Activated naive CD4-positive, alpha-beta T cell treated with anti-CD3 and anti-CD28 coated beads, Interleukin-2, amount 50 U/mL, for 24 hours (primary cell): ENCODE measurements around the gene ODC1.

Source experiments
- H3K27ac Mint-ChIP-seq: one replicate; pipeline ENCODE4 v1.8.0; 2021; ENCODE audit warnings: mild to moderate bottlenecking, mixed read lengths
- H3K27me3 Mint-ChIP-seq: one replicate; pipeline ENCODE4 v1.8.0; 2021; ENCODE audit warnings: mixed read lengths
- H3K36me3 Mint-ChIP-seq: one replicate; pipeline ENCODE4 v1.8.0; 2021; ENCODE audit warnings: mixed read lengths
- H3K4me1 Mint-ChIP-seq: one replicate; pipeline ENCODE4 v1.8.0; 2021; ENCODE audit warnings: mixed read lengths
- H3K4me3 Mint-ChIP-seq: one replicate; pipeline ENCODE4 v1.8.0; 2021; ENCODE audit warnings: mild to moderate bottlenecking, mixed read lengths
- H3K9me3 Mint-ChIP-seq: one replicate; pipeline ENCODE4 v1.8.0; 2021; ENCODE audit warnings: mixed read lengths

The ODC1 gene

DNA sequence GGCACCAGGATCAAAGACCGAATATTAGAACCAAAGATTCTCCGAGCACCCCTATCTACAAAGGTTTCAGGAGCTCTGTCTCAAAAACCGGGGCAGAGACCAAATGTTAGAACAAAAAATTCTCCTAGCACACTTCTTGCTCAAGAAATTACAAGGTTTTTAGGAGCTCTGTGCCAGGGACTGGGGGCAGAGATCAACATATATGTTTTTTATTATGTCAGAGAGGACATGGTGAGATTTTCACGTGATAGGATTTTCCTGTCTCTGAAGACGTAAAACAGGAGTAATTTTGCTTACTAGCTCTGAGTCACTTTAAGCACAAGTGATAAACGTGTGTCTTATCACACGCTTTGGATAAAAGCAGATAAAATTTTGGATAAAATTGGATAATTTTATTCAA lies 34.8 kb upstream of the ODC1 start:
- Mint-ChIP-seq H3K9me3 (no peaks in the 10 kb centered on the region), H3K4me3 (no peak overlapping the region), H3K27me3 (no peaks in the 10 kb centered on the region), H3K27ac (no peak overlapping the region), H3K4me1 (no peaks in the 10 kb centered on the region), H3K36me3 (no peaks in the 10 kb centered on the region)

DNA sequence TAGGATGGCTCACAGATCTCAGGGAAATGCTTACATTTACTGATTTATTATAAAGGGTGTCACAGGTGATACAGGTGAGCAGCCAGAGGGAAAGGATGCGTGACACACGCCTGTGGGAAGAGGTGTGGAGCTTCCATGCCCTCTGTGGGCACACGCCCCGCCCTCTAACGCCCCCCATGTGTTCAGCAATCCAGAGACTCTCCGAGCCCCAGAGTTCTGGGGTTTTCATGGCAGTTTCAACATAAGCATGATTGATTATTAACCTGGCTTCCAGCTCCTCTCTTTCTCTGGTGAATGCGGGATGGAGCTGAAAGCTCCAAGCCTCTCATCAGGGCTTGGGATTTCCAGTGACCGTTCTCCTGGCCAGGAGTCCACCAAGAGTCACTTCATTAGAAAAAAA lies 34.3 kb upstream of the ODC1 start:
- Mint-ChIP-seq H3K4me3 (no peak overlapping the region), H3K27ac (no peak overlapping the region), H3K36me3 (no peaks in the 10 kb centered on the region), H3K9me3 (no peaks in the 10 kb centered on the region), H3K4me1 (no peaks in the 10 kb centered on the region), H3K27me3 (no peaks in the 10 kb centered on the region)

DNA sequence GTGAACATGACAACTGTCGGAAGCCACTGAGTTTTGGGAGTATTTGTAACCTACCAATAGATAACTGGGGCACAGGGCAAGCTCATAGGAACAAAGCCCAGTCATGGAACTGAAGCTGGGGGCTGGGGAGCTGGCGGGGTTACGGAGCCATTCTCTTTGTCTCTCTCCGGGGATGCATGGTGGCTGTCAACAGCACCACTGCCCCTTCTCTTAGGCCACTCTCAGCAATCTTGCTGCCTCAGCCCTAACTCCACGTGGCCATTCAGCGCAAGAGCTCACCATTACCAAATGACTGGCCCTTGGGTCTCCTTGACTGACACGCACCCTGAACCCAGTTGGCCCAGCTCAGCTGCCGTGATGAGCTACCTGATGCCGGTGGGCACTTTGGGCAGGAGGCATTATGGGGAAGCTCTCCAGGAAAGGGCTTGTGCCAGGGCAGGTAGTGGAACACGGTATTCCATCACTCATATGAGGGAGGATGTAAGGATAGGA lies 33.6 kb upstream of the ODC1 start:
- Mint-ChIP-seq H3K4me1 (no peaks in the 10 kb centered on the region), H3K36me3 (no peaks in the 10 kb centered on the region), H3K4me3 (no peak overlapping the region), H3K9me3 (no peaks in the 10 kb centered on the region), H3K27me3 (no peaks in the 10 kb centered on the region), H3K27ac (no peak overlapping the region)

DNA sequence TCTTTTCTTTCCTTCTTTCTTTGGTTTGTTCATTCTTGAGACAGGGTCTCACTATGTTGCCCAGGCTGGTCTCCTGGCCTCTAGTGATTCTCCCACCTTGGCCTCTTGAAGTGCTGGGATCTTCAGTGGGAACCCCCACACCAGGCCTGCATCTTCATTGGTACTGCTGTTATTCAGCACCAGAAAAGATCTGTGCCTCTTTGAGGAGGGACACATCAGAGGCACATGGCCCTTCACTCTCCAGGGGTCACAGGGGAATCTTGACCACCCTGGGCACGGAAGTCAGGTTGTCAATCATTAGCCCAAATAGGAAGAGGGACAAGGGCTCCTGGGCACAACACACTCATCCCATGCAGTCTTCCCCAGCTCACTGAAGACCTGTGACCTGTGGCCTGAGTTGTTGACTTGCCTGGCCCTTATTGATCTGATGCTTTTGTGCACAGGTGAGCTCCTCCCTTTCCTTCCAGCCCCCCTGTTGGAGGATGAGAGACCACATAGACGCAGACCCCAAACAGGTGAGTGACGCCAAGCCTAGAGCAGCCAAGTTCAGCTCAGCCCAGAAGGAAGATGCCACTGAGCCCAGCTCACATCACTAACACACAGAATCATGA lies 33.0 kb upstream of the ODC1 start:
- Mint-ChIP-seq H3K4me1 (no peaks in the 10 kb centered on the region), H3K27ac (peak overlapping the region; percentile 43), H3K36me3 (no peaks in the 10 kb centered on the region), H3K27me3 (no peaks in the 10 kb centered on the region), H3K9me3 (no peaks in the 10 kb centered on the region), H3K4me3 (no peak overlapping the region)

DNA sequence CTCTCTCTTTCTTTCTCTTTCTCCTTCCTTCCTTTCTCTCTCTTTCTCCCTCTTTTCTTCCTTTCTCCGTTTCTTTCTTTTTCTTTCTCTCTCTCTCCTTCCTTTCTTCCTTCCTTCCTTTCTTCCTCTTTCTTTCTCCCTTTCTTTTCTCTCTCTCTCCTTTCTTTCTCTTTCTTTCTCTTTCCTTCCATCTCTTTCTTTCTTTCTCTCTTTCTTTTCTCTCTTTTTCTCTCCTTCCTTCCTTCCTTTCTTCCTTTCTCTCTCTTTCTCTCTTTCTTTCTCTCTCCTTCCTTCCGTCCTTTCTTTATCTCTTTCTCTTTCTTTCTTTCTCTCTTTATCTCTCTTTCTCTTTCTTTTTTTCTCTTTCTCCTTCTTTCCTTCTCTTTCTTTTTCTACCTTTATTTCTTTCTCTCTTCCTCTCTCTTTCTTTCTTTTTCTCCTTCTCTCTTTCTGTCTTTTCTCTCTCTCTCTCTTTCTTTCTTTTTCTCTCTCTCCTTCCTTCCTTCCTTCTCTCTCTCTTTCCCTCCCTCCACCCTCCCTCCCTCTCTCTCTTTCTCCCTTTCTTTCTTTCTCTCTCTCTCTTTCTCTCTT lies 32.3 kb upstream of the ODC1 start:
- Mint-ChIP-seq H3K9me3 (no peaks in the 10 kb centered on the region), H3K27me3 (no peaks in the 10 kb centered on the region), H3K4me3 (no peak overlapping the region), H3K27ac (peak overlapping the region; percentile 52), H3K4me1 (no peaks in the 10 kb centered on the region), H3K36me3 (no peaks in the 10 kb centered on the region)

DNA sequence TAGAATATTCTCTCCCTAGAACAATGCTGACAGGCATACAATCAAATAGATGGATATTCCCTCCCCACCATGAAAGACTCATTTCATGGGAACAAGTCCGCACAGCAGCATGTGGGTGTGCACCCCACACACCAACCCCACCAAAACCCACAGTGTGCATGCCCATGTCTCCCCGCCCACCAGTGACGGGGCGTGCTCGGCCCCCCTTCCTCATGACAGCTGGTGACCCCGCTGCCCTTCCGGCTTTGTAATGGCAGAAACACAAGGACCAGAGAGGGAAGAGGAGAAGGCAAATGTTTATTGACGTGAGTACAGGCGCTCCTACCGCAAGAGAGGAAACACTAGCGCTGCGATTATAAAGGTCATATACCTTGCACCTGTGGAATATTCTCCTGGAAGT lies 30.8 kb upstream of the ODC1 start:
- Mint-ChIP-seq H3K27ac (no peak overlapping the region), H3K4me1 (no peaks in the 10 kb centered on the region), H3K4me3 (no peak overlapping the region), H3K27me3 (no peaks in the 10 kb centered on the region), H3K36me3 (no peaks in the 10 kb centered on the region), H3K9me3 (no peaks in the 10 kb centered on the region)

DNA sequence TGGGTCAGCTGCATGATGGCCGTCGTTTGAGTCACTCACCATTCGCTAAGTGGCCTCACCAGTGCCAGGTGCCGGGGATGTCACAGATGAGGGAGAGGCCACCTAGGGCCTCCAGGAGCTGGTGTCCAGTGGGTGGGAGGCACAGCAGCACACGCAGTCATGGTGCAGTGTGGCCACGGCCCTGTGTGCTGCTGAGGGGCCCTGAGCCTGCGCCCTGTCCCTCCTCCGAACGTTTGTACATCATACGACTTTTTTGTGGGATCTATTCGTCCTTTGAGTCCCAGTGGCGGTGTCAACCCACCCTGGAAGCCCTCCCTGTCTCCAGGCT lies 30.1 kb upstream of the ODC1 start:
- no peak overlapping the region for H3K27ac Mint-ChIP-seq
- H3K36me3 Mint-ChIP-seq: no peaks in the 10 kb centered on the region
- H3K4me3 Mint-ChIP-seq: no peak overlapping the region
- H3K27me3 Mint-ChIP-seq: no peaks in the 10 kb centered on the region
- no peaks in the 10 kb centered on the region for H3K9me3 Mint-ChIP-seq
- no peaks in the 10 kb centered on the region for H3K4me1 Mint-ChIP-seq

DNA sequence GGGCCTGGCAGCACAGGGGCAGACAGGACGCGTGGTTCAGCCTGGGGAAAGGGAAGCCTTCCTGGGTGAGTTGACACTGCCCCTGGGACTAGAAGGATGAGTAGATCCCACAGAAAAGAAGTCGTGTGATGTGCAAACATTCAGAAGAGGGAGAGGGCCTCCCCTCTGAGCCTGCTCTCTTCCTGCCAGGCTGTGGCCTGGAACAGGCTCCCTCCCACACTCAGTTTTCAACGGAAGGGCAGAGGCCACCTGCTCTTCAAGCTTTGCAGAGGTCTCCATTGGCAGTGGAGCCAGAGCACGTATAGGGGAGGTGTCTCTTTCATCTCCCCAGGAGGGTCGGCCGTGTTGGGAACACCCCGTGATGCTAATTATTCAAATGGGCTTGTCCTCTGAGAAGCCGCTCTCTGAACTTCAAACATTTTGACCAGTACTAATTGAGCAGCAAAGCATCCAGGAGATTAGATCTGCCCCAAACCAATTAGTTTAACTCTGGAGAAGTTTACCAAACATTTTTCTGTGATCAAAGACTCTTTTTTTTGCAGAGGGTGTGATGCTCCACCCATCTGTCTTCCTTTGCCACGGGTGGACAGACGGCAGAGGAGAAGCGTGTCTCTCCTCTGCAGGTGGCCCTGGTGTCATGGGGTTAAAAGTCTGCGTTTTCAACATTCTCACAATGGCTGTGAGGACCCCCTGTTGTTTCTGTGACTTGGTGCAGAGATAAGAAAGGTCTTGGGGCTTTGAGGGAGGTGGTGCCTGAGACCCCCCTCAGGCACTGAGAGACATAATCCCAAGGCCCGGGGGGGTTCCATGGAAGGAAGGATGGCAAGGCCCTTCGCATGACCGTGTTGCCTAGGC lies 29.5 kb upstream of the ODC1 start:
- Mint-ChIP-seq H3K36me3 (no peaks in the 10 kb centered on the region), H3K27ac (peak overlapping the region; percentile 4), H3K9me3 (no peaks in the 10 kb centered on the region), H3K4me1 (no peaks in the 10 kb centered on the region), H3K4me3 (no peak overlapping the region), H3K27me3 (no peaks in the 10 kb centered on the region)

DNA sequence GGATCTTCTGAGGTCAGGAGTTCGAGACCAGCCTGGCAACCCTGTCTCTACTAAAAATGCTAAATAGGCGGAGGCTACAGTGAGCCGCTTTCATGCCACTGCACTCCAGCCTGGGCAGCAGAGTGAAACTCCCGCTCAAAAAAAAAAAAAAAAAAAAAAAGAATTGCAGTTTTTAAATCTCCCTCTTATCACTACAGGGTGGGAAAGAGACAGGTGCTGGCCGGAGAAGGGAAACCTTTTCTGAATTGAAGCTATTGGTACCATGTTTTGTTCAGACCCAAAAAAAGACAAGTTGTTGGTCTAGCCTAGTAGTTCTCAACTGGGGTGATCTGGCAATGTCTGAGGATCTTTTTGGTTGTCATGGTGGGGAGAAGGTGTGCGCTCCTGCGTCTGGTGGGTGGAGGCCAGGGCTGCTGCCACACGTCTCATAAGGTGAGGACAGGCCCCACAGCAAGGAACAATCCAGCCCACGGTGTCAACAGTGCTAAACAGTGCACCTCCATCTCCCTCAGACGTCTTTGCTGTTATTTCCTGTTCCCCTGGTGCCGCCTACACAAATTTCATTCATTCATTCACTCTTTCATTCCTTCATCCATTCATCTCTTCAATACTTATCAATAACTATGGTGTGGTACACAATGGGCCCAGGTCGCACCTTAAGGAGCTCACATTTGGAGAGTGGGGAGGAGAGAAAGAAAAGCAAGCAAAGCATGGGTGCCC lies 28.8 kb upstream of the ODC1 start:
- Mint-ChIP-seq H3K36me3 (no peaks in the 10 kb centered on the region), H3K4me3 (no peak overlapping the region), H3K27me3 (no peaks in the 10 kb centered on the region), H3K27ac (no peak overlapping the region), H3K9me3 (no peaks in the 10 kb centered on the region), H3K4me1 (no peaks in the 10 kb centered on the region)

DNA sequence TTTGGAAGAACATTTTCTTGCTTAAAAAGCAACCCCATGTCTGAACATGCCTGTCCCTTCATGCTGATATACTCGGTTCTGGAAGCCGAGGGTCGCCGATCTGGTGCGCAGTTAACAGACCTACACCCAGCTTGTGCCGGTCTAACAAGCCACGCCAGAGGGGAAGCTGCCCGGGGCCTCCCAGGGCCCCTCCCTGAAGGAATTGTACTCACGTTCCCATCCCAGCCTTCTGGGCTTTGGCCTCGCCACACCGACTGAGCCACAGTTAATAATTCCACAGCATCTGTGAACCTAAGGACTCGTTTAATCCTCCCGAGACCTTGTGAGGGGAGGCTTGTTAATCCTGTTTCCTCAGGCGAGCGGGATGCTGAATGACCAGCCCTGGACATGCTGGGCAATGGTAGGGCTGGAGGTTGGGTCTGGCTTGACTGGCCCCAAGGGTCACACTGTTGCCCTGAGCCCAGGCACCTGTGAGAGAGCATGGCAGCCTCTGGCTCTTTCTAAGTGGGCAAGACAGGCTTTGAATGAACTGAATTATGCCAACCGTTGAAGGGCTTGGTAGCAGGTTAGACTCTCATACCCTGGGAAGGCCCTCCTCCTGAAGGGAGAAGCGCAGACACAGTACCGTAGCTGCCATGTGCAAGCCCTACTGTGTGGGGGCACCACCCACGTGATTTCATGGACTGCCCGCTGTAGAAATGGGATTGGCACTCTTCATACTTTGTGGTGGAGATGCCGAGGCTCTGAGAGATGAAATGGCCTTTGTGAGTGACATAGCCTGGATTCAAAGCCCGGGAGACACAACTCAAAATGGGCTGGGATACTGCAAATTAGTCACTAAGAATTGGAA lies 27.9 kb upstream of the ODC1 start:
- Mint-ChIP-seq H3K4me3 (no peak overlapping the region), H3K27ac (no peak overlapping the region), H3K4me1 (no peaks in the 10 kb centered on the region), H3K36me3 (no peaks in the 10 kb centered on the region), H3K27me3 (no peaks in the 10 kb centered on the region), H3K9me3 (no peaks in the 10 kb centered on the region)

DNA sequence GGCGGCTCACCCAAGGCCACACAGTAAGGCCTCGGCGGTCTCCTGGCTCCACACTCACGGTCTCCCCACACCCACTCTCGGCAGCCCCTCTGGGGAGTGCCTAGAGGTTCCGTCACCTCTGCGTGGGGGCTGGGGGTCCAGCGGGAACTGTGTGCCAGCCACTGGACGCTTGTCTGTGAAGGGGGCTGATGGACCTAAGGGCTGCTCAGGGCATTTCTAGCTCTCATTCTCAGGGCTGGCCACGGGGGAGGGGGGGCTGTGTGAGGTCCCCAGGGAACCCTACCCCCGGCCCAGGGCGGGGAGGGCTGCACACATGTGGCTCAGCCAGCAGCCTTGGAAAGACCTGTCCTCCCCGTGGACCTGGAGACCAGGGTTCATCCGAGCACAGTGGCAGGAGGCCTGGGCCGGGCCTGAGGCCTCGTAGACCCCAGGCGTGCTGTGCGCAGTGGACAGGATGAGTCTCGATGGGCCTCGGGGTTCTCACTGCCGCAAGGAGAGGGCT lies 27.1 kb upstream of the ODC1 start:
- no peaks in the 10 kb centered on the region for H3K27me3 Mint-ChIP-seq
- H3K27ac Mint-ChIP-seq: no peak overlapping the region
- no peaks in the 10 kb centered on the region for H3K9me3 Mint-ChIP-seq

DNA sequence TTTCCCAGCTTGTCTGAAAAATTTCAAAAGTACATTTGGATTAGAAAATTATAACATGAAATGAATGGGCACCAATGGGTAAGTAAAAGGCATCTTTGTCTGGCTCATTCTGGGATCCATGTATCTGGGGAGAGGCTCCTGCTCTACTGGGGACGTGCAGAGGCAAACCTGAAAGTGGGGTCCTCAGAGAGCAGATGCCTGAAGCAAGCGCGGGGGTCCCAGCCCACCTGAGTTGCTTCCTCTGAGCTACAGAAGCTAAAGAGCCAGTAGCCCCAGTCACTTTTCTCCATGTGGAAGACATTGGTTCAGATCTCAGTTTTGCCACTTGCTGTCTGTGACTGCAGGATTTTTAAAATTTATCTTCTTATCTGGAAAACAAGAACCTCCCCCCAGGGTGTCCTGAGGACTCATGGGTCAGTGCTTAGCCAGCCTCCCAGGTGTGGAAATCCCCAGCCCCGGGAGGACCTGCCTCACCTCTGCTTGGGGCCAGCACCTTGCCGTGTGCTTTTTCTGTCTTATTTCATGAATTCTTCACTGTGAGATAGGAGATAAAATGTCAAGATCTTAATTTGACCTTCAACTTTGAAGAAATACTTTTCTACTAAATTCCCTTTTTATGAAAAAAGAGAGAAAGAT lies 25.1 kb upstream of the ODC1 start:
- H3K27me3 Mint-ChIP-seq: no peaks in the 10 kb centered on the region
- H3K9me3 Mint-ChIP-seq: no peaks in the 10 kb centered on the region
- H3K4me1 Mint-ChIP-seq: no peaks in the 10 kb centered on the region
- no peak overlapping the region for H3K27ac Mint-ChIP-seq
- no peaks in the 10 kb centered on the region for H3K36me3 Mint-ChIP-seq
- H3K4me3 Mint-ChIP-seq: no peak overlapping the region

More for the DNA sequence above, 27.1 kb upstream of the ODC1 start:
- no peak overlapping the region for H3K4me3 Mint-ChIP-seq
- no peaks in the 10 kb centered on the region for H3K36me3 Mint-ChIP-seq
- H3K4me1 Mint-ChIP-seq: no peaks in the 10 kb centered on the region

DNA sequence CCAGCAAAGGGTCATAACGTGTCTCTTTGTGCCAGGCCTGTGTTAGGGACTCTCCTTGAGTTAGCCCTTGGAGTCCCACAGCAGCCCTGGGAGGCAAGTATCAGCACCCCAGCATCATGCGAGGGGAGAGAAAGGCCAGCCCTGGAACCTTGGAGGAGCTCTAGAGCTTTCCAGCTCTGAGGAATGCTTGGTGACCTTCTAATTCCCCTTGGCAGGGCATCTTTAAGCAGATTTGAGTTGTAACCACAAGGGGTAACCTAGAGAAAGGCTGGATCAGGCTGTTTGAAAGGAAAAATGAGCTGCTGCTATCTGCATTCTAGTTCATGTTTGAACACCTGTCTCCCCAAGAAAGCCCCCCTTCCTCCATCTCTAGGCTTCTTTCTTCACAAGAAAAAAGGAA lies 23.8 kb upstream of the ODC1 start:
- H3K9me3 Mint-ChIP-seq: no peaks in the 10 kb centered on the region
- no peak overlapping the region for H3K27ac Mint-ChIP-seq
- no peaks in the 10 kb centered on the region for H3K4me1 Mint-ChIP-seq
- no peaks in the 10 kb centered on the region for H3K36me3 Mint-ChIP-seq
- no peak overlapping the region for H3K4me3 Mint-ChIP-seq
- no peaks in the 10 kb centered on the region for H3K27me3 Mint-ChIP-seq

DNA sequence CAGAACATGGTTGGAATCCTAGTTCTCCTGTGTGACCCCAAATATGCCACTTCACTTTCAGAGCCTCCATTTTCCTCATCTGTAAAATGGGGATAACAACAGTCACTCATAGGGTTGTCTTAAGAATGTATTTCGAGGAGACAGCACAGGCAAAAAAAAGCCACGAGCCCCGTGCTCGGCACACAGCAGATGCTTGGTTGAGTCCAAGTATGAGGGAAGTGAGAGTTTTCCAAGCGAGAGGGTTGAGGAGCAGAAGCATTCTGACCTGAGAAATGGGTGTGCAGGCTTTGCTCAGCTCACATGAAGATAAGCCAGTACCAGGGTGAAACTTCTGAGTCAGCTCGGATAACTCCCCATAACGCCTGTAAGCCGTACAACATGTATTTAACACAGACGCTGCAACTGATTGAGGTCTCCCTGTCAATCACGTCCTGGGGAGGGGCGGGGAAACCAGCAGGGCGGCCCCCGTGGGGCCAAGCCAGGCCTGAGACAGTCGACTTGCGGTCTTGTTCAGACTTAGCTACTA lies 23.0 kb upstream of the ODC1 start:
- Mint-ChIP-seq H3K27ac (no peak overlapping the region), H3K9me3 (no peaks in the 10 kb centered on the region), H3K4me3 (no peak overlapping the region), H3K4me1 (no peaks in the 10 kb centered on the region), H3K36me3 (no peaks in the 10 kb centered on the region), H3K27me3 (no peaks in the 10 kb centered on the region)
